Measurements from ENCODE around the gene PRKCE. TPM values are rescaled to one million over a fixed set of nuclear protein-coding genes. Genes with fewer than 3 reads are reported as not detected.

Gene PRKCE
- total and polyA plus RNA-seq, 2 of the 8 experiments (the other 6 are each of a cell fraction or from before 2014, with no cell fraction given): 0.54 to 2.1 TPM

DNA sequence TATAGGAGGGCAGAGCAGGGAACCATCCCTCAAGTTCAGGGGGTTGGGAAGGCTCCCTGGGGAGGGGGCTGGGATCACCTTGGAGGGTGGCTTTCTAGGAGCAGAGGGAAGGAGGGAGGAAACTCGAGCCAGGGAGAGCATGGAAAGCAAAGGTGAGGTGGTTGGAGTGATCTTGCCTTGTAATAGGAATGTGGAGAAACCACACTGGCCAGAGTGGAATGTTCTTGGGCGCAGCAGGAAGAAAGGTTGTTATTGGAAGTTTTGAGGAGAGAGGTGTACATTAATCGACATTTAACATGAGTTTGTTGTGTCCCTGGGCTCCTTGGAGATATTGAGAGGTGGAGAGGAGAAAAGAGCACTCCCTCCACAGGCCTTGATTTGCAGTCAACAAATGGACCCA is 272.2 kb downstream of the PRKCE start (continued):
- TF ChIP-seq BCL11A (IDR thresholded peaks at IDR 0.05; ENCODE audit: low read depth in 2 of 2, low read length in 2 of 2) (no peak), RFX5 (IDR thresholded peaks at IDR 0.05; ENCODE audit: borderline replicate concordance, low read depth, low read length) (no peak), EGR1 (IDR thresholded peaks at IDR 0.05; ENCODE audit: borderline replicate concordance, low read depth, low read length) (no peak)
